Left lung (tissue), 14 donors: ENCODE results near the gene PDE4C. TPM values are rescaled to one million over a fixed set of nuclear protein-coding genes. Genes with fewer than 3 reads are reported as not detected.

Experiments
- ATAC-seq: fragments of 200-7000 bp; cut with Tn5 transposase; one replicate; pipeline ENCODE4 v1.9.1; 2020; ENCODE audit warnings: moderate library complexity
- DNase-seq, 4 donors: peaks; one replicate each; pipeline ENCODE4 v3.0.0-alpha.2; 2013 to 2020
- H3K27ac ChIP-seq, 2 donors: fragments of 200-600 bp; sonication (generic) in 1 of 2; one replicate each; pipeline versions ENCODE4 v1.5.0 to v1.8.0; 2020 to 2021
- H3K27me3 ChIP-seq, 2 donors: fragments of 200-600 bp; sonication (generic) in 1 of 2; one replicate each; pipeline versions ENCODE4 v1.5.0 to v1.8.0; 2020 to 2021
- H3K36me3 ChIP-seq, 2 donors: fragments of 200-600 bp; sonication (generic) in 1 of 2; one replicate each; pipeline versions ENCODE4 v1.5.0 to v1.8.0; 2020 to 2021
- H3K4me1 ChIP-seq, 2 donors: fragments of 200-600 bp; one replicate each; pipeline ENCODE4 v1.8.0; 2021
- H3K4me3 ChIP-seq, 2 donors: fragments of 200-600 bp; sonication (generic) in 1 of 2; one replicate each; pipeline versions ENCODE4 v1.5.0 to v1.8.0; 2020 to 2021; ENCODE audit warnings: mild to moderate bottlenecking in 1 of 2
- H3K9me3 ChIP-seq, 2 donors: fragments of 200-600 bp; sonication (generic) in 1 of 2; one replicate each; pipeline versions ENCODE4 v1.5.0 to v1.8.0; 2020 to 2021
- CTCF ChIP-seq, 2 donors: fragments of 200-600 bp; sonication (generic) in 1 of 2; IDR thresholded peaks; one replicate each; pipeline versions ENCODE4 v1.5.0 to v1.8.0; 2021; ENCODE audit warnings: antibody characterized with exemption in 2 of 2
- intact Hi-C, 2 donors: fragments of 100-400 bp; cut with DNase I; formaldehyde crosslinking; loops; one replicate each; pipeline versions ENCODE4 v1.11.2 to v1.14.2; 2022
- long read RNA-seq, 12 donors: library from polyadenylated mRNA in 2 of 12; unstranded in 2 of 12; transcript quantifications; one replicate each; pipeline ENCODE4 v2.0.0 and lab custom pipeline, GENCODE V29; 2019 to 2026
- polyA plus RNA-seq, 6 donors: library from polyadenylated mRNA; unstranded; fragments of 120-200 nt; gene quantifications; one replicate each; pipeline ENCODE4 v1.2.1, GENCODE V29; 2013; ENCODE audit not compliant: insufficient read length in 6 of 6
- total RNA-seq, 2 donors: library from RNA; stranded (reverse); fragmentation: NEBNext Ultra II Directional; extraction: Animal tissue kit (Norgen Biotek cat#: 25700); gene quantifications; one replicate each; pipeline ENCODE4 v1.2.1, GENCODE V29; 2021
- donor health status: DM: no; HTN: yes; CAD: no.
- donor health status: DM: no; HTN: no; CAD: no.

PDE4C gene
- 10 to 100 TPM in 1 of 2 donors, 1 to 10 TPM in 1; 3.7 to 11.3 TPM for total RNA-seq
- 1 to 10 TPM; 1.3 to 6.2 (median 1.8) TPM for polyA plus RNA-seq
- long read RNA-seq, donor 1: 0 reads
- long read RNA-seq, donor 2: 0 reads
- long read RNA-seq, donor 3: 0 reads
- long read RNA-seq, donor 4, full-length matches to known transcripts: 2 of 4 reads
- long read RNA-seq, donor 4, partial matches to known transcripts: 0 of 4 reads
- long read RNA-seq, donor 4, other reads (novel, unspliced or antisense): 2 of 4 reads
- long read RNA-seq, donor 5: 0 reads
- long read RNA-seq, donor 6: 0 reads
- long read RNA-seq, donor 7: 0 reads
- long read RNA-seq, donor 8: 0 reads
- long read RNA-seq, donor 9: 0 reads
- long read RNA-seq, donor 10, partial matches to known transcripts: 0 of 1 reads
- long read RNA-seq, donor 10, other reads (novel, unspliced or antisense): 1 of 1 reads
- long read RNA-seq, donor 11: 0 reads
- long read RNA-seq, donor 12: 0 reads

GRCh38 chr19:18225702-18226468 lies at the start of gene PDE4C:
Gene PDE4C (minus strand): TSS chr19:18226438. CDS start chr19:18226415, 23 bp downstream.
- peak in 2 of 4 donors; percentile 46 to 79 for DNase-seq
- Histone ChIP-seq H3K9me3 (no peaks in the 10 kb centered on the region), H3K27me3 (peaks cover 6 to 96% of the 10 kb centered on the region in 2 donors), H3K4me3 (no peak within 1 kb of the TSS), H3K27ac (no peak within 1 kb of the TSS), H3K4me1 (peaks cover 7 to 18% of the 10 kb centered on the region in 2 donors), H3K36me3 (no peaks in the 10 kb centered on the region)
- TF ChIP-seq CTCF (IDR thresholded peaks at IDR 0.05): no peak
- no peak for ATAC-seq
- intact Hi-C loops: no loop called here

- H3K27ac ChIP-seq: peak overlapping the region; percentile 47 to 58
- no peaks in the 10 kb centered on the region for H3K27me3 ChIP-seq
- H3K4me3 ChIP-seq: no peak overlapping the region
- DNase-seq (peak in 3 of 4 donors; percentile 83 to 93 (median 91)), ATAC-seq (peak; percentile 64)
- H3K36me3 ChIP-seq: peaks cover 0 to 22% of the 10 kb centered on the region in 2 donors
- no peak for TF ChIP-seq CTCF (IDR thresholded peaks at IDR 0.05)
- H3K4me1 ChIP-seq: peaks cover 29 to 51% of the 10 kb centered on the region in 2 donors
- intact Hi-C loops: no loop called here
- H3K9me3 ChIP-seq: no peaks in the 10 kb centered on the region
Observed at GRCh38 chr19:18274781-18275356, 48.6 kb upstream of the PDE4C start.

- intact Hi-C loops: no loop called here
- ATAC-seq (no peak), DNase-seq (peak in 1 of 4 donors; percentile 76)
- no peaks in the 10 kb centered on the region for H3K9me3 ChIP-seq
- H3K36me3 ChIP-seq: peaks cover 0 to 22% of the 10 kb centered on the region in 2 donors
- peaks cover 29 to 49% of the 10 kb centered on the region in 2 donors for H3K4me1 ChIP-seq
- H3K27me3 ChIP-seq: no peaks in the 10 kb centered on the region
- peak within 1 kb of the TSS; percentile 47 to 58 for H3K27ac ChIP-seq
- TF ChIP-seq CTCF (IDR thresholded peaks at IDR 0.05): no peak
- H3K4me3 ChIP-seq: no peak within 1 kb of the TSS
Observed at GRCh38 chr19:18274219-18274780, 48.1 kb upstream of the PDE4C start, which contains the start of gene IQCN. Gene IQCN (minus strand): TSS chr19:18274452. CDS start chr19:18269478, 4,974 bp downstream.

DNA sequence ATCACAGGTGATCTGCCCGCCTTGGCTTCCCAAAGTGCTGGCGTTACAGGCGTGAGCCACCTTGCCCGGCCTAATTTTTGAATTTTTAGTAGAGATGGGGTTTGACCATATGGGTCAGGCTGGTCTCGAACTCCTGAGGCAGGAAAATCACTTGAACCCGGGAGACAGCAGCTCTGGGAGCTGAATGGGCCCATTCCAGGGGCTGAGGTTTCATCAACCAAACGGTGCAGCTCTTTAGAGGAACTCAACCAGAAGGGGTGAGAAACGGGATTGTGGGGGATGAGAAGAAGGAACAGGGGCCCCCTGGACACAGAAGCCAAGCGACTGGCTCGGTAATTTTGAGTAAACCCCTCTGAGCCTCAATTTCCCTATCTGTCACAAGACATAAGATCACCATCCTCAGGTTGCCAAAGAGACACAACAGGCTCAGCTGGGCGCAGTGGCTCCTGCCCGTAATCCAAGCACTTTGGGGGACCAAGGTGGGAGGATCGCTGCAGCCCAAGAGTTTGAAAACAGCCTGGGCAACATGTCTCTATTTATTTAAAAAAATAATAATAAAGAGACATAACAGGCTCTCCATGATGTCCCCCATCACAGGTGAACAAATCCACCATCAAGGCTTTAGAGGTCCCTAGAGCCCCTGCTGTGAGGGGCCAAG lies 47.5 kb upstream of the PDE4C start:
- H3K36me3 ChIP-seq: peaks cover 0 to 18% of the 10 kb centered on the region in 2 donors
- DNase-seq (peak in 1 of 4 donors; percentile 46), ATAC-seq (no peak)
- peaks cover 23 to 43% of the 10 kb centered on the region in 2 donors for H3K4me1 ChIP-seq
- H3K4me3 ChIP-seq: no peak overlapping the region
- TF ChIP-seq CTCF (IDR thresholded peaks at IDR 0.05): no peak
- no peaks in the 10 kb centered on the region for H3K27me3 ChIP-seq
- H3K27ac ChIP-seq: no peak overlapping the region
- H3K9me3 ChIP-seq: no peaks in the 10 kb centered on the region
- intact Hi-C loops: no loop called here
